GM23338 (cell line): Measurements from ENCODE around the gene TGIF2.

Experiments used
- CREB1 ChIP-seq: fragments of 250-450 bp; sonication (Bioruptor Pico); IDR thresholded peaks from 2 replicates; pipeline ENCODE4 v1.5.0; 2020; ENCODE audit warnings: low read depth, mild to moderate bottlenecking, moderate library complexity
- CTCF ChIP-seq, 2 experiments: fragments of 200-600 bp in 1 of 2; sonication (generic) in 1 of 2; conservative IDR thresholded peaks; 2 replicates each; pipeline versions ENCODE4 v1.5.1 to v1.6.1; 2016 to 2017; ENCODE audit warnings: antibody characterized with exemption in 2 of 2, low read depth in 2 of 2, mild to moderate bottlenecking in 2 of 2, moderate library complexity in 1 of 2
- EZH2 ChIP-seq: fragments of 200-600 bp; sonication (generic); IDR thresholded peaks from one replicate; pipeline ENCODE4 v1.8.0; 2017; ENCODE audit warnings: antibody characterized with exemption, mild to moderate bottlenecking, low read depth; ENCODE audit not compliant: unreplicated experiment
- POLR2AphosphoS5 ChIP-seq: IDR thresholded peaks from 2 replicates; pipeline ENCODE4 v1.6.1; 2016; ENCODE audit warnings: antibody characterized with exemption, low read depth
- REST ChIP-seq: IDR thresholded peaks from one replicate; pipeline ENCODE4 v1.6.1; 2018; ENCODE audit warnings: antibody characterized with exemption; ENCODE audit not compliant: unreplicated experiment

DNA sequence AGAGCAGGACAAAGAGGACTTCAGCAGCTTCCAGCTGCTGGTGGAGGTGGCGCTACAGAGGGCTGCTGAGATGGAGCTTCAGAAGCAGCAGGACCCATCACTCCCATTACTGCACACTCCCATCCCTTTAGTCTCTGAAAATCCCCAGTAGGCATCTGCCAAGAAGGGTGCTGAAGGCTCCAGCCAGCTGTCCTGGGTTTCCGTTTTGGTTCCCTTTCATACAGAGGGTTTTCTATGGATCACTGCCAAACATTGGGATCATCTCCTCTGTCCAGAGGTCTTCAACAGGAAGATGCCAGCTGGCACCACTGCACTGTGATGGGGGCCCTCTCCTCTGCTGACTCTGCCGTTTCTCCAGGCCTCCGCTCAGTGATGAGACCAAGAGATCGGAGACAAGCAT lies 17.9 kb downstream of the TGIF2 start:
- TF ChIP-seq CTCF (conservative IDR thresholded peaks at IDR 0.05; ENCODE audit: low read depth in 2 of 2) (no peak), POLR2AphosphoS5 (no peak), EZH2 (no peak), REST (no peak), CREB1 (no peak)
